Kidney epithelial cell (primary cell): Measurements from ENCODE around the gene ZPBP2. TPM values are rescaled to one million over a fixed set of nuclear protein-coding genes. Genes with fewer than 3 reads are reported as not detected.

Source experiments
- DNase-seq: peaks from one replicate; pipeline ENCODE4 v3.0.0-alpha.2; 2010; ENCODE audit warnings: low read depth
- H3K27me3 ChIP-seq: 2 replicates; pipeline ENCODE4 v1.6.0; 2011; ENCODE audit warnings: low read length; ENCODE audit not compliant: control insufficient read depth, insufficient read depth
- H3K36me3 ChIP-seq: 2 replicates; pipeline ENCODE4 v1.5.1; 2011; ENCODE audit warnings: low read length; ENCODE audit not compliant: control insufficient read depth, insufficient read depth
- H3K4me3 ChIP-seq: 2 replicates; pipeline ENCODE4 v1.5.1; 2011; ENCODE audit warnings: low read depth, mild to moderate bottlenecking, control low read depth, low read length
- CTCF ChIP-seq: IDR thresholded peaks from 2 replicates; pipeline ENCODE4 v1.5.1; 2011; ENCODE audit warnings: mild to moderate bottlenecking, moderate library complexity, low read length, control low read depth, inconsistent platforms; ENCODE audit not compliant: insufficient read depth, poor library complexity, severe bottlenecking
- total RNA-seq: library from RNA; depleted of rRNA; stranded (reverse); fragments of >200 nt; gene quantifications from 2 replicates; pipeline ENCODE4 v1.2.3, GENCODE V29; 2015

Gene ZPBP2
- total RNA-seq, 1 donor from 2014 or later = not detected

- TF ChIP-seq CTCF = no peak
- Histone ChIP-seq H3K27me3 (peaks cover 23% of the 10 kb centered on the region), H3K36me3 (no peaks in the 10 kb centered on the region), H3K4me3 (no peak overlapping the region)
- no peak for DNase-seq
Measured at GRCh38 chr17:39863244-39863917, 4.6 kb upstream of the ZPBP2 start.

- no peak for TF ChIP-seq CTCF
- peak; percentile 18 for DNase-seq
- Histone ChIP-seq H3K36me3 (no peaks in the 10 kb centered on the region), H3K4me3 (no peak within 1 kb of the TSS), H3K27me3 (peaks cover 27% of the 10 kb centered on the region)
Measured at GRCh38 chr17:39863918-39864746, 3.9 kb upstream of the ZPBP2 start, which contains the start of gene IKZF3. IKZF3 (minus strand) TSS chr17:39864312; CDS start chr17:39864126, 186 bp downstream.

DNA sequence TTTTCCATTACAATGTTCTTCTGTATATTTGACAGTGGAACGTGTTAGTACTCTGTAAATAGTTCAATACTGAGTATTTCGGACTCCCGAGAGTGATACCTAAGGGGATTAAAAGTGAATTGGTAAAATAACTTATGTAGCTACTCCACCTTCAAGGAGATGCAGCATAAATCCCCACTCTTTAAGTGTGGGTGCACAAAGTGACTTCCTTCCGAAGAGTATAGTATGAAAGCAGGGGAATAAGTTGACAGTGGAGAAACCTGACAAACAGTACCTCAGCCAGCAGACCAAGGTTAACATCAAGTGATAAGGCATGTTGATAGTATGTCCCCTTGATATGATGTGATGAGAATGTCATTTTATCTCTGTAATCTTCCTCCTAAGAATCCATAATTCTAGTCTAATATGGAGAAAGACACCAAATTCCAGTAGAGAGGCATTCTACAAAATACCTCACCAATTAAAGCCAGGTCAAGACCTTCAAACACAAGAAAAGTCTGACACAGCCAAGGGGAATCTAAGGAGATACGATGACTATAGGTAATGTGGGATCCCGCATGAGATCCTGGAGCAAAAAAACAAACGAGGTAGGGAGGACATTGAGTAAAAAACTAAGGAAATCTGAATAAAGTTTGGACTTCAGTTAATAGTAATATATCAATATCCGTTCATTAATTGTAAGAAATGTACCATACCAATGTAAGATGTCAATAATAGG, 1.8 kb upstream of the ZPBP2 start:
- H3K4me3 ChIP-seq = no peak overlapping the region
- DNase-seq = no peak
- H3K36me3 ChIP-seq = no peaks in the 10 kb centered on the region
- no peak for TF ChIP-seq CTCF
- peaks cover 27% of the 10 kb centered on the region for H3K27me3 ChIP-seq

- H3K27me3 ChIP-seq = peaks cover 27% of the 10 kb centered on the region
- DNase-seq = no peak
- H3K36me3 ChIP-seq = no peaks in the 10 kb centered on the region
- H3K4me3 ChIP-seq = no peak overlapping the region
- no peak for TF ChIP-seq CTCF
Measured at GRCh38 chr17:39867084-39867879, 720 bp upstream of the ZPBP2 start.

GRCh38 chr17:39868554-39868942, 546 bp downstream of the ZPBP2 start:
- DNase-seq = no peak
- no peak for TF ChIP-seq CTCF
- Histone ChIP-seq H3K36me3 (no peaks in the 10 kb centered on the region), H3K4me3 (no peak overlapping the region), H3K27me3 (peaks cover 26% of the 10 kb centered on the region)
